NCI-H2107 (cell line): ENCODE data around the gene C16orf89.
"Not testable (repeated sequence)": the region's sequence is repeated elsewhere in the genome, so short reads cannot be mapped to it uniquely, and the experiment has no call there.

ENCODE experiments used
- DNase-seq: peaks from one replicate; lab custom pipeline; 2025; lab: John Stamatoyannopoulos, UW

C16orf89 gene

GRCh38 chr16:5084802-5085201, 19.0 kb upstream of the C16orf89 start:
- DNase-seq: not testable (repeated sequence)

- DNase-seq: not testable (repeated sequence)
Measured at GRCh38 chr16:5084099-5084731, 18.5 kb upstream of the C16orf89 start.

GRCh38 chr16:5083646-5084045, 17.9 kb upstream of the C16orf89 start:
- not testable (repeated sequence) for DNase-seq

GRCh38 chr16:5080996-5081395, 15.2 kb upstream of the C16orf89 start:
- DNase-seq: not testable (repeated sequence)

GRCh38 chr16:5080461-5080860, 14.7 kb upstream of the C16orf89 start:
- DNase-seq: not testable (repeated sequence)

- DNase-seq: no peak
Measured at GRCh38 chr16:5078626-5079025, 12.9 kb upstream of the C16orf89 start.

GRCh38 chr16:5077304-5077703, 11.5 kb upstream of the C16orf89 start:
- no peak for DNase-seq

GRCh38 chr16:5075637-5076036, 9.9 kb upstream of the C16orf89 start:
- DNase-seq: no peak

- not testable (repeated sequence) for DNase-seq
Measured at GRCh38 chr16:5073771-5074170, 8.0 kb upstream of the C16orf89 start.

GRCh38 chr16:5073279-5073629, 7.5 kb upstream of the C16orf89 start:
- DNase-seq: no peak

- DNase-seq: no peak
Measured at GRCh38 chr16:5072334-5073278, 6.8 kb upstream of the C16orf89 start.

GRCh38 chr16:5071681-5072333, 6.1 kb upstream of the C16orf89 start, which contains the start of gene ALG1:
ALG1 (plus strand) TSS chr16:5071843; CDS start chr16:5071850, 7 bp downstream.
- DNase-seq: peak; percentile 58

- no peak for DNase-seq
Measured at GRCh38 chr16:5071341-5071680, 5.6 kb upstream of the C16orf89 start.

- DNase-seq: no peak
Measured at GRCh38 chr16:5070431-5071186, 4.9 kb upstream of the C16orf89 start.

- no peak for DNase-seq
Measured at GRCh38 chr16:5069854-5070253, 4.1 kb upstream of the C16orf89 start.

GRCh38 chr16:5069048-5069447, 3.3 kb upstream of the C16orf89 start:
- DNase-seq: no peak

- DNase-seq: no peak
Measured at GRCh38 chr16:5066511-5066910, 755 bp upstream of the C16orf89 start.

- no peak for DNase-seq
Measured at GRCh38 chr16:5065326-5065725, 430 bp downstream of the C16orf89 start.

GRCh38 chr16:5064915-5065314, 841 bp downstream of the C16orf89 start:
- no peak for DNase-seq

- no peak for DNase-seq
Measured at GRCh38 chr16:5062790-5063765, 2.7 kb downstream of the C16orf89 start.

GRCh38 chr16:5062051-5062450, 3.7 kb downstream of the C16orf89 start:
- no peak for DNase-seq
